Activated T-cell treated with anti-CD3 and anti-CD28 coated beads, Interleukin-2, amount 50 U/mL, for 1 hour (primary cell): ENCODE measurements around the gene KRTAP24-1.

ENCODE experiments used
- DNase-seq: peaks from one replicate; pipeline ENCODE4 v3.0.0-alpha.2; 2020

Gene KRTAP24-1, protein sequence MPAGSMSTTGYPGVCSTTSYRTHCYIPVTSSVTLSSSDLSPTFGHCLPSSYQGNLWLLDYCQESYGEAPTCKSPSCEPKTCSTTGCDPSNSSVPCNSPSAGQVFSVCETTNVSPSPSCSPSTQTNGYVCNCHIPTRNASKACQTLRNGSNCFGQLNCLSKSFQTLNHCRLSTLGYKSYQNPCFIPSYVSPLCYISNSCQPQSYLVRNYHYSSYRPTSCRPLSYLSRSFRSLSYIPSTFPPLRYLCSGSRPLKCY

DNA sequence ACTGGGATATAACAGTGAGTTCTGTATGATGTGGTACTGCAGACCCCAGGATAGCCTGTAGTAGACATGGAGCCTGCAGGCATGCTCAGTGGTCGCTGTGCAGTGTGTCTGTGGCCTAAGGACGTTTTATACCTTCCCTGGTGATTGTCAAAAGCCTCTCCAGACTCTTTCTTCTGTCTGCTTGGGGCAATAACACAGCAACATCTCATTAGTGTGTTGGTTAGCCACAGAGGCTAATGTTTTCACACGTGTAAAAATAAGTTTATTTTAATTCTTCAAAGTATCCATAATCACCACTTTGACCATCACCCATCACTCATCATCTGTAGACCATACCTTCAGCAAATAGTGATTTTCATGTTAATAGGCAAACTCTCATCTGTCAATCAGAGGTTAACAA is at the start of gene KRTAP24-1:
Gene KRTAP24-1, minus strand, starts transcription at position 101 of the 400 bp plus-strand sequence. Its CDS starts 18 bp downstream, at position 83.
- no peak for DNase-seq

DNA sequence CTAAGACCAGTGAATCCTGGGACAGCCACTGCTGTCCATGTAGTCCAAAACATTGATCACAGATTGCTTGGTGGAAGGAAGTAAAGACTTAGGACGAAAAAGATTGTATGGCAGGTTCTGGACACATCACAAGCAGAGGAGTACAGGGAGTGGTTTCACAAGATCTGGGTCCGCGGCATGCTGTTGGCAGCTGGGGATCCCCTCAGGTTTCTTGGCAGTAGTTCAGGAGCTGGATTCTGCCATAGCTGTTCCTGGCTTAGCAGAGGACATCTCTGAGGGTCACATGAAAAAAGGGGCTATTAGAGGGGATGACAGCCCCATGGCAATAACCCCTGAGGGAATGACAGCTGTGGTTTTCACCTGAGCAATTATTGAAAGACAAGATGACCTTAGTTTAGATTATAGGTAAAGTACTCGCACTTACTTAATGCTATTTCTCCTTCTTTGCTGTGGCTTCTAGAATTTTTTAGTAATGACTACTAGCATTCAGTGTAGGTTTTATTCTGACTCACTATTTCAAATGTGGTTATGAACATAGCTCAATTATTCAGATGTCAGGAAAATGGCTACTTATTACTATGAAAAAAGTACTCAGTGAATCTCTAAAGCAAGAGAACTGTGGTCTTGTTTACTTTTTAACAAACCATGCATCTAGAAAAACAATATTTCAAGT is 46.6 kb upstream of the KRTAP24-1 start:
- no peak for DNase-seq

DNA sequence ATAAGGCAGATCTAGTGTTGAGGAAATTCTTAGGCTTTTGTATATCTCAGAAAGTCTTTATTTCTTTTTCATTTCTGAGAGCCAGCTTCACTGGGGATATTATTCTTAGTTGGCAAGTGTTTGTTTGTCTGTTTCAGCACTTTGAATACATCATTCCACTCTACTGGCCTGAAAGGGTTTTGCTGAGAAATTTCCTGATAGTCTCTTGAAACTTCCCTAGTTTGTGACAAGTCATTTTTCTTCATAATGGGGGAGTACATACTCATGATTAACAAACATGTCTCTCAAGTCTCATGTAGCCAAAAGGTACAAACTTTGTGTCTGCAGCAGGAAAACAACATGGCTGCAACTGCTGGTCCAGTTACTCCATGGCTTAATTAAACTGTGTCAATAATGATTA is 43.6 kb upstream of the KRTAP24-1 start:
- no peak for DNase-seq

DNA sequence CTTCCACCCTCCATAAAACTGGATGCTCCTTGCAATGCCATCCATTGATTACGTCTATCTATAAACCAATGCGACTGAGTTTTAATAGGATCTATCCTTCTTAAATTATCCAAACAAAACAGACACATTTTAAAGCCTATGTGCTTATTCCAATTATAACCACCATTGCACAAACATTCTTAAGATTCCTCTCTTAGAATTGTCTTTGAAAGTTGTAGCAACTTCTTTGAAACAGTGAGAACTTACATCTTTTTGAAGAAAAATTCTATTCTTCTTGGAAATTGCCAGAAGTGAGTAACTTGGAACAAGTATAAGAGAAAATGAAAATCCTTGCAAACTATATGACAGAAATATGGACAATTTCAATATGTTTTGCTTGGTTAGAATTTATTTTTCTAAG is 37.5 kb upstream of the KRTAP24-1 start, which contains the start of gene KRTAP26-1:
Gene KRTAP26-1, minus strand, starts transcription at position 101 of the 400 bp plus-strand sequence. CDS start 280 bp downstream, outside the sequence.
- no peak for DNase-seq

DNA sequence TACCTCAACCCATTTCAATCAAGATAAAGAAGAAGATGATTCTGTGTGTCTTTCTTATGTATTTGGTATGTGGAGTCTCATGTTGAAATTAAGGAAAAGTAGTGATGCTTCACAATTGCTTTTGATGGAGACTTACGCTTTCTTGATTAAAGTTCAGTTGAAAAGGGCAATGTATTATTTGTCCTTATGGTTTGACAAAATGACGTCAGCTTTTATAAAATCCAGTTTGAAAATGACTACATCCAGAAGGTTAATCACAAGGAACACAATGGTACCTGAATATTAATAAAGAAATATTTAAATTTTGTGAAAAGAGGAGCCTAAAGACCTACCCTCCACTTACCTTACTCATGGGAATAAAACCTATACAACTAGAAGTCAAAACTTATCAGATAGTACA is 33.0 kb upstream of the KRTAP24-1 start:
- DNase-seq = no peak

DNA sequence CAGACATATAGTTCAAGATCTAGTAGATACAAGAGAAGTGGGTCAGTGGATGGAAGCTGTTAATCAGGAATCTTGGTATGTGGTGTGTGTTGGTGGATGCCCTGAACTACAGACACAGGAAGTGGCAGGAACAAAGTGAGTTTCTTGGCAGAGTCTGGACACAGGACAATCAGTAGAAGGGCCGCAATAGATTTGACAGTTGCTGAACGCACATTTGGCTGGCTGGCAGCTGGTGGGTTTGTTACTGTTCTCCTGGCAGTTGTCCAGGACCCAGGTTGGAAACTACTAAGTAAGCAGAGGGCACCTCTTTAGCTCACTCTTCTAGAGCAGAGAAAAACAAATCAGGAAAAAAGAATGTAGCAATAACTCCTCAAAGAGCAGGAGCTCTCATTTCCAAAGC is 24.1 kb upstream of the KRTAP24-1 start:
- no peak for DNase-seq

DNA sequence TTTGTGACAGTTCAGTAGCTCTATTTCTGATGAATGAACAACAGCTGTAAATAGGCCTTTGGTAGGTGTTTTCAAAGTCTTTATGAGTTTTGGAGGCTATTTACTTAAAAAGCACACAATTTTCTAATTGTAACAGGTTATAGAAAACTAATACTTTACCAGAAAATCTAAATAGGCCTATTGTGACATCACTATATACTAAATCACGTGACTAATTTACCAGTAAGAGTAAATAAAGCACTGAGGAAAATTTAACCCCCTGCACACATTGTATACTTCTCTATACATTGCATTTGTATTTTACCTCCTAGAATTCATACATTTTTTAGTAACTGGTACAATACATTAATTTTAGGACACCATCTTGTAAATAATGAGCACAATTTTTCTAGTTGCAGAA is 22.4 kb upstream of the KRTAP24-1 start:
- DNase-seq = no peak

DNA sequence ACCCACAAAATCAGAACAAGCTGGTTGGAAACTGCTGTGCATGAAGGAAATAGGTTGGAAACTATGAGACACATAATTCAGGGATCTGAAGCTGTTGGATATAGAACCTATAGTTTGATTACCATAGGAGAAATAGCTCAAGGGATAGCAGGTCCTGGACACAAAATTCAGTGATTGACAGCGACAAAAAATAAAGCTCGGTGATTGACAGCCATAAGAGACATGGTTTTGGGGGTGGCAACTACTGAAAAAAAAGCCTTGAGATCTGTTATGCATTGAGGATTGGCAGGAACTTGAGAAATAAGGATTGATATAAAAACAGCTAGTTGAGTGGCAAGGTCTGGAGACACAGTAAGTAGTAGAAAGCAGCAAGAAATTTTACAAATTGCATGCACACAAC is 6.5 kb upstream of the KRTAP24-1 start, which contains the start of gene KRTAP25-1:
Gene KRTAP25-1, minus strand, starts transcription at position 300 of the 400 bp plus-strand sequence. Its CDS starts 24 bp downstream, at position 276.
- no peak for DNase-seq

DNA sequence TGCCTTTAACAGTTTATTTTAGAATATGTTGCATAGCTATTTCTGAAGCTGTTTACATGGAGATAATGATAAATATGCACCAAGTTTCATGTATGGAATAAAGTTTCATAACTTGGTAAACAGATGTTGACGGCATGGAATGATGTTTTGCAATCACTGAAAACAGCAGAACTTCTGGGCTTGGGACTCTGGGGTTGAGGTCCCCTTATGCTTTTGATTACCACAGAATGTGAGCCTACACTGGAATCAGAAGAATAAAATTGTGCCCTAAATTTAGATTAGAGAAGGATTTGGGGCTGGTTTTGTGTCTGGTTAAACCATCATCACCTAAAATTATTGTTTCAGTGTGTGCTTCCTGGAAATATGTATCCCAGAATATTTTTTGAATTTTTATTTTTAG is 11.1 kb downstream of the KRTAP24-1 start:
- DNase-seq = no peak

DNA sequence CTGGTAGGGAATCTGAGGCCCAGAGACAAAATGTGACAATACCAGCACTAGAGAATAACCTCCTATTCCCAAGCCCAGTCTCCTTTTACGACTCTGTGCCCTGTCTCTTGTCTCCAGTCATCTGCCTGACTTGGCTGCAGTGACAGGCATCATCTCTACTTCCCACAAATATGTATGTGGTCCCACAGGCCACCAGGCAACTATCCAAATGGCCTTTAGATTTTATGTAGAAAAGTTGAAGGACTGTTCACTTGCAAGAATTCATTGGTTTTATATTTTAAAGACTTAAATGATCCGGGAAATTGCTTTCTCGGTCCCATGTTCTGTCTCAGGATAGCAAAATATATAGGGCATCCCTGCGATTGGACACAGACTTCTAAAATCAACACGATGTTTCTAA is 11.6 kb downstream of the KRTAP24-1 start:
- DNase-seq = no peak

DNA sequence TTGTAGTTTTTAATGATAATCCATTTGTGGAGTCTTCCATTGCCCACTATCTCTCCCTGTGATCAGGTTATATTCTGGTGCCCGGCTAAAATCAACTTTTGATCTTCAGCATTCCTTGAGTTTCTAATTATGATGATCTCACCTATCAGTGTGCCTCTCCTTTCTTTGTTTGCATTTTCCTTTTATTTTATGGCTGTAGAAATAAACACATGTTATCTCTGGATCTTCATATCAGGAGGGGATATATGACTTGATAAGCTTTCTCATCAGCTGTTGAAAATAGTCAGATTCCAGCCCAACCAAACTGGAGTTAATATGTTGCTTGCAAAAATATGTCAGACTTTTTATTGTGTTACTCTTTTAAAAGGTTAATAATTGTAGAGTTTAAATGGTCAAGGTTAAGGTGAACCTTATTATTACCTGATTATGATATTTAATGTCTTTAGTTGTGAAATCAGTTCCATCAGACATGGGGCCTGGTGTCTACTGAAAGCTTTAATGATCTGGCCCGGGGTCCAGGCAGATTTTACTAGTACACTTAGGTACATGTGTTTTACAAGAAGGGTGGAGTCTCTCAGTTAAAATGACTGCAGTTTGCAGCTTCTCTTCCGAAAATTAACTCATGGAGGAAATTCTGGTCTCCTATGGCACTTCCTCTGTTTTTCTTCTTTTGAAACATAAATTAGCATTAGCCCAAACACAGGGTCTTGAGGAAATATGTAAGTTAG is 12.8 kb downstream of the KRTAP24-1 start:
- DNase-seq = no peak

DNA sequence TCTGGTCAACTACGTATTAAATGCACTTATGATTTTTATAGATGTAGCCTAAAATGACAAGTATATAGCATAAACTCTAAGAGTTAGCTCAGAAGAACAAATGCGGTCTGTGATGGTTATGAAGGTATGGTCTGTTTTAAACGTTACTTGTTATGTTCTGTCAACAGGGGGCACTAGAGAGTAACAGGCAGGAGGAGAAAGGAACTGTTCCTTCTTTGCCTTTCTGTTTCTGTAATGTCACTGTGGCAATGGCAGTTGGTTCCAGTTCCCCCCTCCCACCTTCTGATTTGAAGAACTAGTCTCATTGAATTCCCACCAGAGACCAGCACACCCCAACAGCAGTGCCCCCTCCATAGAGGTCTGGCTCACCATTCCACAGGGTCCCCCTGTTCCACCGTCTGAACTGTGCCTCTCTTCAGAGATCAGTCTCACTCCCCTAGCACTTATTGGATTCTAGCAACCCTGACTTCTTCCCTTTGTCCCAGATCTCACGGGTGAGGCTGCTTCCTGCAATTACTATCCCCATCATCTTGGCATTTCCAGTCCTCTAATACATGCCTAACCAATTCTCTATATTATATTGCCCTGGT is 14.0 kb downstream of the KRTAP24-1 start:
- no peak for DNase-seq

DNA sequence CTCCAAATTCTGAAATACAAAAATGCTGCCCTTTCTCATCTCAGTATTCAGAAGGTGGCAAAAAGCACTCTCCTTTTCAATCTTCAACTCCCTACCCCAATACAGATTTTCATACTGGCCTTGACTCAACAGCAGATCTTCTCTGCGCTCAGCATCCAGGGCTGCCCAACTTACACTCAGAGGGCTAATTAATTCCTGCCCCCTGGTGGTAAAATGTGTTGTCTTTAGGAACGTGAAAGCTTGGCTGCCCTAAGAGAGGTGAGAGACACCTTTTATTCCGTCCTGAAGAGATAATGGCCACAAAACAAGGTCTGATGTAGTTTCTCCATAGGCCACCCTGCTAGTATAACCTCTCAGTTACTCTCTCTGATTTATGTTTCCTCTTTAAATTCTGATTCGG is 25.0 kb downstream of the KRTAP24-1 start:
- DNase-seq = no peak

DNA sequence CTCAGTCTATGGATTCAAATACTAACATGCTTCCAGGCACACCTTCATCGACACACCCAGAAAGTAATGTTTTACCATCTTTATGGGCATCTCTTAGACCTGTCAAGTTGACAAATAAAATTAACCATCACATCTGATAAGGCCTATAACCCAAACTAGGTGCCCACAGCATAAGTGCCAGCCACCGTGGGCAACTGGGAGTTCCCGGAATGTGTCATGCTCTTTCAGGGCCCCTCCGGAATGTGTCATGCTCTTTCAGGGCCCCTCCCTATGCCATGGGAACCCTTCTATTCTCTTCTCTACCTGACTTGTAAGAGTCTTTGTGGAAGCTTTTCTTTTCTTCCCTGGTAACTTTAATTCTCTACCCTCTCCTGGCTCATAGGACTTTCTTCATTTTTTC is 26.6 kb downstream of the KRTAP24-1 start:
- no peak for DNase-seq

DNA sequence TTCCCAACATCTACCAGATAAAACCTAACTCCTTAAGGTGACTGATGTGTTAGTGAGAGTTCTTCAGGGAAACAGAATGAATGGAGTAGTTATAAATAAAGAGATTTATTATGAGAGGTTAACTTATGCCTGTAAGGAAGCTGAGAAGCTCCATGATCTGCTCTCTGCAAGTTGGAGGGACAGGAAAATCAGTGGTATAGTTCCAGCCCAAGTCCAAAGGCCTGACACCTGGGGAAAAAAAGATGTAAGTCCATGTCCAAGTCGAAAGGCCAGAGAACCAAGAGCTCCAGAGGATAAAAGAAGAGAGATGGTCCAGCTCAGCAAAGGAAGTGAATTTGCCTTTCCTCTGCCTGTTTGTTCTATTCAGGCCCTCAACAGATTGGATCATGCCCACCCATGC is 27.1 kb downstream of the KRTAP24-1 start:
- no peak for DNase-seq

DNA sequence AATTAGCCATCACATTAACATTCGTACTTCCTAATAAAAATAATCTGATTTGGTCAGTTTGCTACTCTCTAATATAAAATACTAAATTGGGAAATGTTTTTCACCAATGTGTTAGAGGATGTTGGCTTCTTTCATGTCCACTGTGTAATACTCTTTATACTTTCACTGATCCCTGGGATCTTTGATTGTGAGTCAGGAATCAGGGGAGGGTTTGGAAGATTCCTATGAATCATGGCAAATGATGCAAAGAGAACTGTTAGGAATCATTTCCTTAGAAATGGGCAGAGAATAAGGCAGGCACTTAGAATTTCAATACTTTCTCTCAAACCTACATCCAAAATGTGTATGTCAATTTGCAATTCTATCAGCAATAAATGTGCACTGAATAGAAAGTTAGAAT is 31.0 kb downstream of the KRTAP24-1 start:
- no peak for DNase-seq

DNA sequence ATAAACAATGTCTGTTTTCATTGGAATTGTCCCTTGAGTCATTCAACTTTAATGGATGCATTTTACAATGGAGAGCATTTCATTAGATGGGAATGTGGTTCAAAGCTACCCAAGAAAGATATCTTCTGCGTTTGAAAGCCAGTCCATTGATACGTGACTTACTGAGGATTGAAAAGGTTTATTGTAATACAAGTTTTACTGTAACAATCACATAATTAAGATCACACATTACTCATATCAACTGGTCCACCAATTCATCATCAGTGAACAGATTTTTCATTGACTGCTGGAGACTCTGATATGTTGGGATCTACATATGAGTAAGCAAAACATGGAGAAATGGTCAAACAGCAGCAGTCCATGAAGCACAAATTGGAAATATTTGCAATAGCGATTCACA is 32.8 kb downstream of the KRTAP24-1 start:
- DNase-seq = no peak

DNA sequence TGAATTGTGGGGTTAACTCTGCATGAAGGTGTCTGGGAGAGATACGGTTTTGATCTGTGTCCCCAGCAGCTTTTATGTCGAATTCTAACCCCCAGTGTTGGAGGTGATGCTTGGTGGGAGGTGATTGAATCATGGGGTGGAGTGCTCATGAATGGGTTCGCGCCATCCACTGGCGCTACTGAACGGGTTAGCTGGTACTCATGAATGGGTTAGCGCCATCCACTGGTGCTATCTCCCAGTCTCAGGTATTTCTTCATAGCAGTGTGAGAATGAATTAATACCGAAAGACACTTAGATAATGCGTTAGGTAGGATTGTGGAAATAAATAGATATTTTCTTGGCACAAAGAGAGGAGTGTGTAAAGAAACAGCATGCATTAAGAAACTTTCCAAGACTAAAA is 33.9 kb downstream of the KRTAP24-1 start:
- DNase-seq = no peak

DNA sequence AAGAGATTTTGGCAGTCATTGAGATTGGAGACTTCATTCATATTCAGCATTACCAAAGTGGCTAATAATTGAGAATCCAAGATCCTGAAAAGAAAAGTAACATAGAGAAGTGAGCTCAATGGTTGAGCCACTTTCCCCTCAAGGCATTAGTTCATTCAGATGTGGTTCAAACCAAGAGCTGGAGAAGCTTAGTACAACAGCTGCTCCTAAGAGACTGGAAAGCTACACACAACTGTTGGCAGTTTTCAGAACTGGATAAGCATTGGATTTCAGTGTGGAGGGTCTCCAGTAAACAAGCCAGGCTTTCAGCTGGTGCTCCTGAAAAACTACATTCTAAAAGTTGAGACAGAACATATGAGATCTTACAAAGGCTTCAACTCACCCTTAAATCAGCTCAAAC is 37.7 kb downstream of the KRTAP24-1 start:
- no peak for DNase-seq

DNA sequence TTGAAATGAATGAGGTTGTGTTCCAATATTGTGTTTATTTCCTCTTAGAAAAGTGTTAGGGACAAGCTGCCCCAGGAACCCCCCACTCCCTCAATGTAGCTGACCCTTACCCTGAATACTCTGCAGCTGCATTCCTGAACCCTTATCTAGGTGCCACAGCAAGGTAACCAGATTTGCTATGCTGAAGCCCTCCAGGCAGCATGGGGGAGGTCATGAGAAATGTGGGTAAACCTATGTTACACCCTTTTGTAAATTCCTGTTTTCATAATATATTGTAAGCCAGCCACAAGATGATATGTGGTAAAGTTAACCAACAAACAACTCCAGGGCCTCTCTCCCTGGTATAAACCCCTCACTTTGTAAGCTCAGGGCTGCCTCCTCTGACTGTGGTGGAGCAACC is 39.1 kb downstream of the KRTAP24-1 start:
- DNase-seq = no peak

DNA sequence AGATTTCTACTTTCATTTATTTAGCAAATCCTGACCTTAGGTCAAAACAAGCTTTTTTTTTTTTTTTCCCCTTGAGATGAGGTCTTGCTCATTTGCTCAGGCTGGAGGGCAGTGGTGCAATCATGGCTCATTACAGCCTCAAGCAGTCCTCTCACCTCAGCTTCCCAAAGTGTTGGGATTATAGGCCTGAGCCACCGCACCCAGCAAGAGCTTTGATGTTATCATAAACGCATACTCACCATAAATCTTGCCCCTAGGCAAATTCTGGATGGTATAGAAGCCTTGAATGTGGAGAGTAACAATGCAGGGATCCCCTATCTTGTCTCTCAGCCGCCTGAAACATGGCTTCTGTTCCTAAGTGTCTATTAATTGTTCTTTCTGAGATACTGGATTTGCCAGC is 42.1 kb downstream of the KRTAP24-1 start:
- no peak for DNase-seq

DNA sequence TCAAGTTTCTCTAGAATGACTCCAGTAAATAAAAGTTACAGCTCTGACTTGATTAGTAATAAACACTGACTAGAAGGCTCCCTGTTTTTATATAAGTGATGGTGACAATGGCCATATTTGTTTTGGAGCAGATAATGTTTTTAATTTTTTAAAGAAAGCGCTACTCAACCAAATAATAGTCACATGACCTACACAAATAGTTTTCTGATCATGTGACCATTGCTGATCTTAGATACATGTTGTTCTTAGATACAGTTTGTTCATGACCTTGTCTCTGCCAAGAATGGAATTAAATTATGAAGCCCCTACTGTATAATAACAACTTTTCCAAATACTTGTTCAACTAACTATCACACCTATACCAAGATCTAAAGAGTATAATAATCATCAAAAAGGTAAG is 44.6 kb downstream of the KRTAP24-1 start:
- no peak for DNase-seq

DNA sequence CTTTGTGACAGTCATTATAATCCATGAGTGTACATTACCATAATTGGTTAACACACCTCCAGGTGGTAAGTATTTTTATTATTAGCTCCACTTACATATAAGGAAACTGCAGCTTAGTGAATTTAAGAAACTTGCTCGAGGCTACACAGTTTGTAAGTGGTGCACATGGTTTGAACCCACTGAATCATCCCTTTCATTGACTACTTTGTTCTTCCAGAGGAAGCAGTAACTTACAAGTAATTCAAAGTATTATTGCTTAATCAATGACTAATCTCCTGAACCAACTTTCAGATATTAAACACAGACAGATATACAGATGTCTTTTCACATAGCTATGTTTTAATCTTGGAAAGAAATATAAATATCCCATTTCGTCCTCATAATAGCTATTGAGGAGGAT is 48.1 kb downstream of the KRTAP24-1 start:
- no peak for DNase-seq

DNA sequence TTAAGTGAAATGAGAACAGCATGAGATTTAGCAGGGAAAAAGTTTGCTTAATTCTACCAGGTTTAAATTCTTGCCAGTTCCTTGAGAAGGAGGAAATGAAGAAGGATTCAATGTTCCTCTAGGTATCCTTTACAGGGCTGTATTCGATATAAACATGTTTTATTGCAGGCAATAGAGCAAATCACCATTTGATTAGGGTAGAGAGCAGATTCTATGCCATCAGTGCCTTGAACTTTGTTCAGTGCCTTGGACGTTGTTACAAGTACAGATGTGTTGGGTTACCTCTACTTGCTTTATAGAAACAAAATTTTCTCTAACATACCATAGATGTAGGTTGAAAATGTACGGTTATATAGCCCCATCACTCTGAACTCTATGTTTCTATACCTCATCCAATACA is 48.7 kb downstream of the KRTAP24-1 start:
- DNase-seq = no peak
